Transverse colon (tissue), 4 donors: ENCODE measurements around the gene ZBTB8B. TPM values are rescaled to one million over a fixed set of nuclear protein-coding genes. Genes with fewer than 3 reads are reported as not detected.
"Not testable (repeated sequence)": the region's sequence is repeated elsewhere in the genome, so short reads cannot be mapped to it uniquely, and the experiment has no call there.

Experiments used
- DNase-seq: peaks from one replicate; pipeline ENCODE4 v3.0.0-alpha.2; 2019
- H3K27ac ChIP-seq, 4 donors: fragments of 200-600 bp; sonication (generic); 2 replicates each; pipeline ENCODE4 v1.5.1; 2016 to 2018; ENCODE audit warnings: inconsistent platforms in 4 of 4
- H3K27me3 ChIP-seq: fragments of 200-600 bp; sonication (generic); 2 replicates; pipeline ENCODE4 v1.5.1; 2017; ENCODE audit warnings: inconsistent platforms
- H3K36me3 ChIP-seq, 4 donors: fragments of 200-600 bp; sonication (generic); 2 replicates each; pipeline ENCODE4 v1.5.1; 2017 to 2019; ENCODE audit warnings: inconsistent platforms in 4 of 4
- H3K4me1 ChIP-seq, 4 donors: fragments of 200-600 bp; sonication (generic); 2 replicates each; pipeline ENCODE4 v1.5.1; 2017 to 2020; ENCODE audit warnings: inconsistent platforms in 4 of 4
- H3K4me3 ChIP-seq, 4 donors: fragments of 200-600 bp; sonication (generic); 1 replicate in 1 of 4; 2 replicates in 3 of 4; pipeline versions ENCODE4 v1.5.1 to v1.6.1; 2017 to 2019; ENCODE audit warnings: inconsistent platforms in 4 of 4
- H3K9me3 ChIP-seq, 2 donors: fragments of 200-600 bp; sonication (generic); 2 replicates each; pipeline ENCODE4 v1.5.1; 2017 to 2019; ENCODE audit warnings: inconsistent platforms in 2 of 2
- EP300 ChIP-seq: sonication (generic); formaldehyde crosslinking; IDR thresholded peaks from one replicate; pipeline ENCODE4 v1.6.1; 2017; ENCODE audit warnings: antibody characterized with exemption, low read depth
- POLR2A ChIP-seq: fragments of 450-650 bp; IDR thresholded peaks from one replicate; pipeline ENCODE4 v1.6.1; 2016; ENCODE audit warnings: antibody characterized with exemption, mild to moderate bottlenecking, moderate library complexity
- POLR2AphosphoS5 ChIP-seq, 3 donors: sonication (generic); formaldehyde crosslinking; IDR thresholded peaks; one replicate each; pipeline ENCODE4 v1.6.1; 2016; ENCODE audit warnings: antibody characterized with exemption in 3 of 3
- WGBS, 2 donors: methylation state at CpG; one replicate each; pipeline ENCODE4 v1.1.5; 2018; ENCODE audit warnings: low coverage in 1 of 2; 5-methylcytosine and 5-hydroxymethylcytosine counted together
- in situ Hi-C, 4 donors: fragments of 200-750 bp; cut with MboI; loops; one replicate each; pipeline versions ENCODE4 v1.15.0 to v1.15.1; 2017; ENCODE audit warnings: low sequenced_read_pairs in 3 of 4, low pct_ligation_motif_present in 1 of 4, low pct_unique_long_range_greater_than_20kb in 1 of 4
- intact Hi-C: fragments of 100-400 bp; cut with DNase I; formaldehyde crosslinking; loops from one replicate; pipeline ENCODE4 v1.15.1; 2023; ENCODE audit warnings: low total_unique reads
- total RNA-seq, 4 donors: library from RNA; depleted of rRNA; stranded (reverse); fragments of >200 nt; gene quantifications; one replicate each; pipeline ENCODE4 v1.1.0, GENCODE V29; 2016
- TF ChIP-seq, protein P1 (sequence below), 5 experiments: fragments of 200-600 bp in 3 of 5; fragments of 450-650 bp in 2 of 5; sonication (generic) in 3 of 5; IDR thresholded peaks; 1 replicate in 2 of 5; 2 replicates in 3 of 5; pipeline ENCODE4 v1.5.1; 2016 to 2017; ENCODE audit warnings: antibody characterized with exemption in 5 of 5, inconsistent platforms in 3 of 5, mild to moderate bottlenecking in 2 of 5, moderate library complexity in 1 of 5

The ZBTB8B gene
- total RNA-seq, 4 donors from 2014 or later = under 0.01 TPM; not detected in 3

DNA sequence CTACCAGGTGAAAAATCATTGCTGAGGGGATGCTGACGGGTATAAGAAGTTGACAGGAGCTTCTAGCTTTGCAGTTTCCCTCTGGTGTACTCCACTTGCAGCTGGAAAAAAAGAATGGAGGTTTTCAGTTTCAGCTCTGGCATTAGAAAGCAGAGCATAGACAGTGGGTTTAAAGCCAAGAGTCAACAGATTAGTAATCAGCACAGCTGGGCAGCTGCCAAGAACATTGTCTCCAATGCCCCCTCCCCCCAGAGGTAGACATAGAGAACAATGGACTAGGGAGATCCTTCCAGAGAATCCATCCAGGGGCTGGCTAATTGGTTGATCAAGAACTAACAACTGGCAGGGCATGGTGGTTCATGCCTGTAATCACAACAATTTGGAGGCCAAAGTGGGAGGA is 10.1 kb upstream of the ZBTB8B start:
- intact Hi-C loops = no loop called here
- in situ Hi-C loops = no loop called here
- peaks cover 7 to 16% of the 10 kb centered on the region in 2 donors for H3K9me3 ChIP-seq
- H3K27ac ChIP-seq = no peak overlapping the region
- H3K27me3 ChIP-seq = no peaks in the 10 kb centered on the region
- 49% methylated on average over 1 of the region's 1 CpG; no CpG with 5 or more reads in 1 of the 2 donors for WGBS, 2 donors
- no peaks in the 10 kb centered on the region for H3K4me1 ChIP-seq
- no peak overlapping the region for H3K4me3 ChIP-seq
- DNase-seq = no peak
- TF ChIP-seq EP300 = no peak
- no peak for TF ChIP-seq POLR2A
- TF ChIP-seq, protein P1, sequence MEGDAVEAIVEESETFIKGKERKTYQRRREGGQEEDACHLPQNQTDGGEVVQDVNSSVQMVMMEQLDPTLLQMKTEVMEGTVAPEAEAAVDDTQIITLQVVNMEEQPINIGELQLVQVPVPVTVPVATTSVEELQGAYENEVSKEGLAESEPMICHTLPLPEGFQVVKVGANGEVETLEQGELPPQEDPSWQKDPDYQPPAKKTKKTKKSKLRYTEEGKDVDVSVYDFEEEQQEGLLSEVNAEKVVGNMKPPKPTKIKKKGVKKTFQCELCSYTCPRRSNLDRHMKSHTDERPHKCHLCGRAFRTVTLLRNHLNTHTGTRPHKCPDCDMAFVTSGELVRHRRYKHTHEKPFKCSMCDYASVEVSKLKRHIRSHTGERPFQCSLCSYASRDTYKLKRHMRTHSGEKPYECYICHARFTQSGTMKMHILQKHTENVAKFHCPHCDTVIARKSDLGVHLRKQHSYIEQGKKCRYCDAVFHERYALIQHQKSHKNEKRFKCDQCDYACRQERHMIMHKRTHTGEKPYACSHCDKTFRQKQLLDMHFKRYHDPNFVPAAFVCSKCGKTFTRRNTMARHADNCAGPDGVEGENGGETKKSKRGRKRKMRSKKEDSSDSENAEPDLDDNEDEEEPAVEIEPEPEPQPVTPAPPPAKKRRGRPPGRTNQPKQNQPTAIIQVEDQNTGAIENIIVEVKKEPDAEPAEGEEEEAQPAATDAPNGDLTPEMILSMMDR (IDR thresholded peaks at IDR 0.05) = no peak
- TF ChIP-seq POLR2AphosphoS5 (IDR thresholded peaks at IDR 0.05) = no peak
- no peaks in the 10 kb centered on the region for H3K36me3 ChIP-seq

DNA sequence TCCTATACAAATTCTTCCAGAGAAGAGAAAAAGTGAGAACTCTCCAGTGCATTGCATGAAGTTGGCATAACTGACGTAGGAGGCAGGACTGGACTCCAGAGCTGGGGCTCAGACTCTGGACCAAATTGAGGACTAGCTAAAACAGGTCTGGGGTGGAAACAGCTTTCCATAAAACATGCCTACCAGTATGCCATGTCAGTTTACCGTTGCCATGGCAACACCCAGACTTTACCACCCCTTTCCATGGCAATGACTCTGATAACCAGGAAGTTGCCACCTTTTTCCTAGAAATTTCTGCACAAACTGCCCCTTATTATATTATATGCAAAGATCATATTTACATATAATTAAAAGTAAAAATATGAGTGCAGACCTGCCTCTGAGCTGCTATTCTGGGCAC is 8.9 kb upstream of the ZBTB8B start:
- in situ Hi-C loops = no loop called here
- TF ChIP-seq, protein P1 (IDR thresholded peaks at IDR 0.05) = no peak
- TF ChIP-seq POLR2A = no peak
- peaks cover 7 to 18% of the 10 kb centered on the region in 2 donors for H3K9me3 ChIP-seq

DNA sequence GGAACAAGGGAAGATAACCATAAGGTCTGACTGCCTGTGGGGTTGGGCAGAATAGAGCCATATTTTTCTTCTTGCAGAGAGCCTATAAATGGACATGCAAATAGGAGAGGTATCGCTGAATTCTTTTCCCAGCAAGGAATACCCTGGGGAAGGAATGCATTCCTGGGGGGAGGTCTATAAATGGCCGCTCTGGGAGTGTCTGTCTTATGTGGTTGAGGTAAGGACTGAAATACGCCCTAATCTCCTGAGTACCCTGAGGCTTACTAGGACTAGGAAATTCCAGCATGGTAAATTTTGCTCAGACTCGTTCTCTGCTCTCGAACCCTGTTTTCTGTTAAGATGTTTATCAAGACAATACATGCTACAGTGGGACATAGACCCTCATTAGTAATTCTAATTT is 6.1 kb upstream of the ZBTB8B start:
- not testable (repeated sequence) for DNase-seq
- 80 to 86% methylated on average over 3 to 5 of the region's 5 CpGs for WGBS, 2 donors

More for the DNA sequence above, 8.9 kb upstream of the ZBTB8B start:
- intact Hi-C loops = no loop called here
- DNase-seq = no peak
- no peaks in the 10 kb centered on the region for H3K4me1 ChIP-seq
- H3K4me3 ChIP-seq = no peak overlapping the region
- H3K27me3 ChIP-seq = no peaks in the 10 kb centered on the region
- 86% methylated on average over 1 to 2 of the region's 2 CpGs for WGBS, 2 donors
- H3K36me3 ChIP-seq = no peaks in the 10 kb centered on the region
- H3K27ac ChIP-seq = no peak overlapping the region

DNA sequence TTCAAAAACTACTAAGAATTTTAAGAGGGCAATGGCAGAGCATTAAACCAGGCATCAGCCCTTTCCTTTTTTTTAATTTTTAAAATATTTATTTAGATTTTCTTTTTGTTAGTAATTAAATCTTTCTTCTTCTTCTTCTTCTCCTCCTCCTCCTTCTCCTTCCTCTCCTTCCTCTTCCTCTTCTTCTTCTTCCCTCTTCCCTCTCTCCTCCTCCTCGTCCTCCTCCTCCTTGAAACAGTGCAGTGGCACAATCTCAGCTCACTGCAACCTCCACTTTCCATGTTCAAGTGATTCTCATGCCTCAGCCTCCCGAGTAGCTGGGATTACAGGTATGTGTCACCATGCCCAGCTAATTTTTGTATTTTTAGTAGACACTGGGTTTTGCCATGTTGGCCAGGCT is 1.9 kb upstream of the ZBTB8B start:
- Histone ChIP-seq H3K9me3 (peaks cover 7 to 18% of the 10 kb centered on the region in 2 donors), H3K27me3 (peaks cover 64% of the 10 kb centered on the region), H3K4me1 (peaks cover 5 to 16% (median 10%) of the 10 kb centered on the region in 4 donors)
- H3K36me3 ChIP-seq, H3K27ac ChIP-seq, H3K4me3 ChIP-seq, intact Hi-C loops, DNase-seq, in situ Hi-C loops: not testable (repeated sequence)
- WGBS, 2 donors = 88 to 91% methylated on average over 2 of the region's 2 CpGs

More for the DNA sequence above, 6.1 kb upstream of the ZBTB8B start:
- H3K27ac ChIP-seq, in situ Hi-C loops, H3K36me3 ChIP-seq, H3K4me1 ChIP-seq, intact Hi-C loops, H3K4me3 ChIP-seq: not testable (repeated sequence)
- peaks cover 7 to 18% of the 10 kb centered on the region in 2 donors for H3K9me3 ChIP-seq
- H3K27me3 ChIP-seq = peaks cover 22% of the 10 kb centered on the region

DNA sequence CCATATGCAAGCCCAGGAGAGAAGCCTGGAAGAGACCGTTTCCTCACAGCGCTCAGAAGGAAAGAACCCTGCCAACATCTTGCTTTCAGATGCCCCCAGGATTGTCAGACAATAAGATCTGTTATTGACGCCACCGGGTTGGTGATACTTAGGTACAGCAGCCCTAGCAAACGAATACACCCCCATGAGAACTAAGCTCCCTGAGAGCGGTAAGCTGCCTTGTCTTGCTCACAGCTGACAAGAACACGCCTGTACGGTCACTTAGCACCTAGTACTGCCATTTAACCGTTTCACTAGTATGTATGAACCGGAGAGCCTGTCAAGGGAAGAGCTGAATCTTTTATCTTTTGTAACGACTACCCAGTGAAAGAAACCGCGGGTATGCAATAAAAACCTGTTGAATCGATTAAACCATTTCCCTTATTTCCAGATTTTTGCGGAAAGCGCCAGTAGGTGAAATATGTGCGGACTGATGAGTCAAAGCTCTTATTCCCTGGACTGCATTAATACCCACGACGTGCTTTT is 619 bp upstream of the ZBTB8B start:
- Histone ChIP-seq H3K27ac (no peak overlapping the region), H3K27me3 (peaks cover 73% of the 10 kb centered on the region), H3K4me3 (peak overlapping the region in 3 of 4 donors; percentile 7 to 45 (median 28)), H3K4me1 (peaks cover 5 to 16% (median 10%) of the 10 kb centered on the region in 4 donors), H3K36me3 (no peaks in the 10 kb centered on the region), H3K9me3 (peaks cover under 1 to 7% of the 10 kb centered on the region in 2 donors)
- WGBS, 2 donors = 10 to 70% methylated on average over 2 to 19 of the region's 19 CpGs
- in situ Hi-C loops = no loop called here
- intact Hi-C loops = no loop called here
- no peak for DNase-seq
- TF ChIP-seq EP300 (no peak), POLR2A (no peak), POLR2AphosphoS5 (IDR thresholded peaks at IDR 0.05) (no peak)
- TF ChIP-seq, protein P1 (IDR thresholded peaks at IDR 0.05) = no peak
